ENCODE data around the gene ADAM19.
"Not testable (repeated sequence)": the region's sequence is repeated elsewhere in the genome, so short reads cannot be mapped to it uniquely, and the experiment has no call there.

Gene ADAM19

DNA sequence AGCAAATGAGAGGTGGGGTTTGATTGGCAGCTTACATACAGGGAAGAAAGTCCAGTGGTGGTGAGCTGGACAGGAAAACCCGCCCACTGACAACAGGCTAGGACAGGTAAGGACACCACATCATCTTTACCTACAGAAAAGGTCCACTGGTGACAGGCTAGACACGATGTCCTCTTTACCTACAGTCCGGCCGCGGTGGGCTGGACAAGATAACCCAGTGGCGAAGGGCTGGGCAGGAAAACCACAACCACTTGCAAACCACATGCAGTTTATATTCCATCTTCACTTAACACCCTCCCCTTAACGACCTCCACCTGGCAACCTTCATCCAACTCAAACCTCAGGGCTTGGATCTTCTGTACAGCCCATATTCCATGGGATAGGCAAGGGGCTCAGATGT, 120.5 kb downstream of the ADAM19 start:
- no peak for DNase-seq

GRCh38 chr5:157454273-157454672, 121.3 kb downstream of the ADAM19 start:
- no peak for DNase-seq

DNA sequence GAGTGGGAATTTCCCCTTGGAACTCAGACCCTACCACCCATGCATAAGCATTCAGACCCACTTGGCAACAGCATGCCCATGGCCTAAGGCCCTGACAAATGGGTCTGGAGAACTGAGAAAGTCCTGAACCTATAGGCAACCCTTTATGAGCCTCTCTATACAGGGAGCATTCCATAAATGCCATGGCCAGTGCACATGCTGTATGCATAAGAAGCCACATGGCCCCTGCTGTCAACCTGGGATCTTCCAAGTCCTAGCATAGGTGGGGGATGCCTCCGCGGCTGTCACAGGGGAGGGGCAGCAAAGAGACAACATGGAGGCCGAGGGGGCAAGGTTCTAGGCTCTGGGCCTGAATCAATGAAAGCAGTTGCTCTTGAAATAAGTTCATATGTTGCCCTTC, 123.8 kb downstream of the ADAM19 start:
- DNase-seq, result no peak

DNA sequence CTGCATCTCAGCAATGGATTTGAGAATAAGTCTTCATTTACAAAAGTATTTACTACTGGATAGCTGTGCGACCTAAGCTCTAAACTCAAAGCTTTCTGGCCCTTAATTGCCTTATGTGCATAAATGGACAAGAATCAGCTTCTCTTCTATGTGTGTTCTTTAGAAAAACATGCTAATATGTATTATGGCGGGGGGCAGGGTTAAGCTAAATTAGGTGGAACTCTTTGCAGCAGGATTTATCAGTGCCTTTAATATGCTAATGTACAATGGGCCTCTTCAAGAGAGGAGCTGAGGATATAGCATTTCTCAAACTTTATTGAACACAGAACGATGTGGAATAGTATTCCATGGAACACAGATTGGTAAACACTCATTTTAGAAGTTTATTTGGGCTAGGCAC, 125.6 kb downstream of the ADAM19 start:
- no peak for DNase-seq

DNA sequence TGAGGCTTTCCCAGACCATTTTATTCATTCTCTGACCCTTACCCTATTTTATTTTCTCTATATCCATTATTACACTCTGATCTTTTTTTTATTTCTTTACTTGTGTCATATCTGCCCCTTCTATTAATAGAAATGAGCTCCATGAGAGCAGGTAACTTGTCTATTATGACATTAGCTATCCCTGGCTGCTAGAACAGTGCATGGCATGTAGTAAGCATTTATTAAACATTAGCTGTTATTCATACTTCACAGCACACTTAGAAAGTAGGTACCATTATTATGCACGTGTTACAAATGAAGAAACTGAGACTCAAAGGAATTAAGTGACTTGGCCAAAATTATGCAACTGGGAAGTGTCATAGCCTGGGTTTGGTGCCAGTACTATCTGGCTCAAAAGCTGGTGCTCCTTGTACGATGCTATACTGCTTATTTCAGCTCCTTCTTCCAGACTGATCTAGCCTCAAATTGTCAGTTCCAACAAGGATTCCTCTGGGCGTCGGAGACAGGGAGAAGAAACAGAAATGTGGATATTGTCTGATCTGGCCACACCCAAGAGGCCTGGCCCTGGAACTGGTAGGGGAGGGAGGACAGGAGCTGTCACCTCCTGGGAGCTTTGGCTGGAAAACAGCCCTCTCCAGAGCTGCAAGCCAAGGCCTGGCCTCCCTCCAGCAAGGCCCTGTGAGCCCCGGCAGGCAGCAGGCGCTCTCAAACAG, 126.4 kb downstream of the ADAM19 start:
- no peak for DNase-seq

DNA sequence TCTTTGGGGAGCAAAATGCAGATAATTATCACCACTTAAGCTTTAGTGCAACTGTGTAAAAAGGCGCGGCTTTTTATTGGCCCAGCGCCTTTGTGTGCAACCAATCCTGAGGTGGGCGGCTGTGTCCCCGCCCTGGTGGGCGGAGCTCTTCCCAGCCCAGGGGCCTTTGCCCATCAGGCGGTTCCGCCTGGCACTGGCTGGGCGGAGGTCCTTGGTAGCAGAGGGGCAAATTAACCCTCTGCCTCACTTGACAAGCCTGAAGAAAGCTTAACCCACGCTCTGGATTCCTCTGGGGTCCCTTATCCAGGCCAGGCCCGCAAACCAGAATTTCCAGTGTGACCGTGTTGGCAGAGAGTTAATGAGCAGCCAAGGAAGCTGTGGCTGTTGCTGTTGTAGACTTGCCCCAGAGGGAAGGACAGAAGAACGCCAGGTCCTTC, 128.4 kb downstream of the ADAM19 start:
- DNase-seq, result no peak

GRCh38 chr5:157446412-157446935, 129.1 kb downstream of the ADAM19 start:
- no peak for DNase-seq

GRCh38 chr5:157445745-157446411, 129.7 kb downstream of the ADAM19 start:
- no peak for DNase-seq

GRCh38 chr5:157444224-157444623, 131.4 kb downstream of the ADAM19 start:
- no peak for DNase-seq

DNA sequence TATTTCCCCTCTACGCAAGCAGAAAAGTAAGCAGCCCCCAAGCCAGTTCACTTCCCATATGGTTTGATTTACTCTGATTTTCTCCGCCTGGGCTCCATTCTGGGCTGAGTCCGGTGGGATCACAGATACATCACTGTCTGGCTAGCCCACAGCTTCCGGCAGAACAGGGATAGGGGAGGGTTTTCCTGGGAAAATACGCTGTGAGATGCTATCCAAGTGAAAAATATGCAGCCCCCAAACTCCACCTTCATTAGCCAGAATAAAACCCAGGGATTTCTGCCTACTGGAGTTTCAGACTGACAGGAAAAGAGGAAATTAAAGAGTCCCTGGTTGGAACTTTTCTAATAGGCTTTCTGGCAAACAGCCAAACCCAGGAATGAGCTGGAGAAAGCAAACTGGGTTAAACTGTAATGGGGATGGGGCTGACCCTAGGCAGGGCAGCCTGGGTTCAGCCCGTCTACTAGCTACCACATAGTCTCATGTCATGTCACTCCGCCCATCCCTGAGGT, 132.5 kb downstream of the ADAM19 start:
- no peak for DNase-seq

DNA sequence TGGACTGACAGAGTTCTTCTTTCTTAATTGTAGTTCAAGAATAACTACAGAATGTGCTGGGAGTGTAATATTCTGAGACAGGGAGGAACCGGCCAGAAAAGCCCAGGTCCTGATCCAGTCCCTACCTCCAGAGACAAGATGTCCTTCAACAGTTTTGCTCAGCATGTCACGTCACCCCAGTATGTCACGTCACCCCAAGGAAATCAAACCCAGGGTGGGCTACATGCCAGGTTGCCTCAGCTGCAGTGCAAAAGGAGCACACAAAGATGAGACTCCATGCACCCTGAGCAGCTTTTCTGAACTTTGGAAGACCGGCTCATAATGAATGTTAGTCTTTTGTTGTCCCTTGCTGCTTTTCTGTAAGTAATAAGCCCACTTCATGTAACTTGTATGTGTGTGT, 141.5 kb downstream of the ADAM19 start:
- no peak for DNase-seq

GRCh38 chr5:157431544-157432200, 143.9 kb downstream of the ADAM19 start:
- DNase-seq, result peak; percentile 50

- DNase-seq, result not testable (repeated sequence)
These were observed 145.7 kb downstream of the ADAM19 start for GRCh38 chr5:157429920-157430319.
